ENCODE results near the gene WDR75. TPM values are rescaled to one million over a fixed set of nuclear protein-coding genes. Genes with fewer than 3 reads are reported as not detected.

WDR75 gene
- total and polyA plus RNA-seq, 9 of the 15 experiments (the other 6 are each of a cell fraction or from before 2014, with no cell fraction given), result 50.9 to 111 (median 76.4) TPM

- H2AFZ ChIP-seq (ENCODE audit: low read depth, low read length), result no peak overlapping the region
- POLR2A ChIA-PET, result no interaction called here
- TF ChIP-seq POLR2H (tag; IDR thresholded peaks at IDR 0.05; ENCODE audit: low read depth) (no peak), YBX1 (IDR thresholded peaks at IDR 0.05) (no peak), KLF6 (CRISPR knock-in tag; IDR thresholded peaks at IDR 0.05; ENCODE audit: borderline replicate concordance) (no peak), ILF3 (IDR thresholded peaks at IDR 0.05; ENCODE audit: borderline replicate concordance) (no peak), MCM3 (IDR thresholded peaks at IDR 0.05) (no peak), MAFG (tag; conservative IDR thresholded peaks at IDR 0.05) (no peak)
- TF ChIP-seq, protein P1, sequence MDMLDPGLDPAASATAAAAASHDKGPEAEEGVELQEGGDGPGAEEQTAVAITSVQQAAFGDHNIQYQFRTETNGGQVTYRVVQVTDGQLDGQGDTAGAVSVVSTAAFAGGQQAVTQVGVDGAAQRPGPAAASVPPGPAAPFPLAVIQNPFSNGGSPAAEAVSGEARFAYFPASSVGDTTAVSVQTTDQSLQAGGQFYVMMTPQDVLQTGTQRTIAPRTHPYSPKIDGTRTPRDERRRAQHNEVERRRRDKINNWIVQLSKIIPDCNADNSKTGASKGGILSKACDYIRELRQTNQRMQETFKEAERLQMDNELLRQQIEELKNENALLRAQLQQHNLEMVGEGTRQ (CRISPR knock-in tag; IDR thresholded peaks at IDR 0.05), result no peak
- TF ChIP-seq, protein P2, sequence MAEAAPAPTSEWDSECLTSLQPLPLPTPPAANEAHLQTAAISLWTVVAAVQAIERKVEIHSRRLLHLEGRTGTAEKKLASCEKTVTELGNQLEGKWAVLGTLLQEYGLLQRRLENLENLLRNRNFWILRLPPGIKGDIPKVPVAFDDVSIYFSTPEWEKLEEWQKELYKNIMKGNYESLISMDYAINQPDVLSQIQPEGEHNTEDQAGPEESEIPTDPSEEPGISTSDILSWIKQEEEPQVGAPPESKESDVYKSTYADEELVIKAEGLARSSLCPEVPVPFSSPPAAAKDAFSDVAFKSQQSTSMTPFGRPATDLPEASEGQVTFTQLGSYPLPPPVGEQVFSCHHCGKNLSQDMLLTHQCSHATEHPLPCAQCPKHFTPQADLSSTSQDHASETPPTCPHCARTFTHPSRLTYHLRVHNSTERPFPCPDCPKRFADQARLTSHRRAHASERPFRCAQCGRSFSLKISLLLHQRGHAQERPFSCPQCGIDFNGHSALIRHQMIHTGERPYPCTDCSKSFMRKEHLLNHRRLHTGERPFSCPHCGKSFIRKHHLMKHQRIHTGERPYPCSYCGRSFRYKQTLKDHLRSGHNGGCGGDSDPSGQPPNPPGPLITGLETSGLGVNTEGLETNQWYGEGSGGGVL (CRISPR knock-in tag; IDR thresholded peaks at IDR 0.05), result no peak
- no peak for DNase-seq (ENCODE audit: extremely low read depth in 1 of 4, low spot score in 3 of 4)
- WGBS (ENCODE audit: insufficient coverage, low coverage, missing lambda C conversion rate), result 18% methylated on average over 1 of the region's 1 CpG
- in situ Hi-C loops (cut with MboI) (loop anchor here (10.0 to 25.0 kb wide), 2 partner anchors 154 to 581 kb away; partner anchors contain the start of gene MSTN), intact Hi-C loops (cut with micrococcal nuclease) (no loop called here)
- no peak overlapping the region for H3K4me3 ChIP-seq
- no peaks in the 10 kb centered on the region; a peak in 1 of 5 replicates for H3K4me1 ChIP-seq (replicated peaks in 1 of 2; ENCODE audit: control insufficient read depth in 2 of 2, insufficient read depth in 2 of 2, low read length in 2 of 2)
- CTCF ChIA-PET (ENCODE audit: low intra/inter-chr PET ratio), result no interaction called here
- ATAC-seq, result no peak
- FAIRE-seq, result no peak
- H3K4me2 ChIP-seq (ENCODE audit: insufficient read depth, low read length), result no peak overlapping the region
- H3K9me3 ChIP-seq (replicated peaks; ENCODE audit: control insufficient read depth, insufficient read depth, low read depth, low read length), result no peaks in the 10 kb centered on the region
- H3K27ac ChIP-seq (ENCODE audit: extremely low read depth, low read depth, low read length), result no peak overlapping the region
- no peaks in the 10 kb centered on the region for H3K79me2 ChIP-seq (ENCODE audit: control insufficient read depth, insufficient read depth, low read length)
- H3K36me3 ChIP-seq (ENCODE audit: control insufficient read depth, insufficient read depth, low read length), result peaks cover 9% of the 10 kb centered on the region; the same call in 1 of the 3 replicates
- H3K9ac ChIP-seq (ENCODE audit: insufficient read depth in 1 of 2, low read depth in 2 of 2, low read length in 2 of 2), result no peak overlapping the region
- no TSS peak for BruUV-seq (replicated peaks)
- H3K9me1 ChIP-seq (ENCODE audit: control insufficient read depth, insufficient read depth, low read length), result no peaks in the 10 kb centered on the region
- H4K20me1 ChIP-seq (replicated peaks; ENCODE audit: control insufficient read depth, insufficient read depth, low read length), result no peaks in the 10 kb centered on the region
- no peaks in the 10 kb centered on the region for H3K27me3 ChIP-seq (ENCODE audit: control insufficient read depth in 2 of 2, insufficient read depth in 2 of 2, low read length in 2 of 2)
Measured at GRCh38 chr2:189481071-189481470, 39.8 kb downstream of the WDR75 start.
